ENCODE measurements around the gene MRPS26. TPM values are rescaled to one million over a fixed set of nuclear protein-coding genes. Genes with fewer than 3 reads are reported as not detected.

MRPS26 gene
- total RNA-seq, 1 experiment from 2014 or later, result 84.3 TPM

GRCh38 chr20:3093861-3094361, 48.1 kb downstream of the MRPS26 start:
- Histone ChIP-seq H3K9ac (ENCODE audit: low read length) (no peak overlapping the region), H3K4me3 (replicated peaks in 1 of 2; ENCODE audit: low read depth in 1 of 2, low read length in 2 of 2) (no peak overlapping the region), H3K27ac (ENCODE audit: low read depth, low read length) (no peak overlapping the region), H3K9me2 (ENCODE audit: insufficient read depth) (no peaks in the 10 kb centered on the region), H3K27me3 (ENCODE audit: insufficient read depth, low read length) (no peaks in the 10 kb centered on the region), H4K20me1 (ENCODE audit: insufficient read depth) (no peaks in the 10 kb centered on the region), H3K4me2 (ENCODE audit: low read length) (no peak overlapping the region), H2AFZ (ENCODE audit: low read depth, low read length, poor library complexity, severe bottlenecking) (no peak overlapping the region), H3K9me3 (ENCODE audit: control insufficient read depth in 1 of 2, insufficient read depth in 1 of 2, low read depth in 1 of 2, low read length in 2 of 2) (no peaks in the 10 kb centered on the region), H3K4me1 (ENCODE audit: control insufficient read depth in 1 of 2, insufficient read depth in 2 of 2, low read length in 2 of 2) (no peaks in the 10 kb centered on the region), H3K36me3 (ENCODE audit: control insufficient read depth in 1 of 2, insufficient read depth in 2 of 2, low read length in 2 of 2) (no peaks in the 10 kb centered on the region), H3K79me2 (ENCODE audit: insufficient read depth, low read length) (no peaks in the 10 kb centered on the region)
- BruUV-seq (replicated peaks), result no TSS peak
- CTCF ChIA-PET, result no interaction called here
- POLR2A ChIA-PET, result no interaction called here
- intact Hi-C loops (cut with micrococcal nuclease), result no loop called here
- ATAC-seq (no peak), DNase-seq (ENCODE audit: low read depth, low spot score) (no peak)
- TF ChIP-seq ZFX (IDR thresholded peaks at IDR 0.05) (no peak), EGR1 (IDR thresholded peaks at IDR 0.05; ENCODE audit: low read depth) (no peak), MAX (IDR thresholded peaks at IDR 0.05) (no peak), FOSL1 (IDR thresholded peaks at IDR 0.05; ENCODE audit: low read depth) (no peak), CTCF (IDR thresholded peaks at IDR 0.05 in 2 of 3, conservative IDR thresholded peaks at IDR 0.05 in 1 of 3; ENCODE audit: borderline replicate concordance in 1 of 3, insufficient read depth in 1 of 3, low read depth in 2 of 3, low read length in 2 of 3) (no peak), CBX3 (IDR thresholded peaks at IDR 0.05; ENCODE audit: low read depth) (no peak), ZBTB33 (IDR thresholded peaks at IDR 0.05; ENCODE audit: extremely low read depth, insufficient replicate concordance, low read length) (no peak), POLR2A (IDR thresholded peaks at IDR 0.05; ENCODE audit: borderline replicate concordance, extremely low read depth, insufficient read depth, insufficient read length) (no peak), ZNF274 (IDR thresholded peaks at IDR 0.05; ENCODE audit: low read depth, low read length) (no peak), SIN3A (IDR thresholded peaks at IDR 0.05; ENCODE audit: low read depth) (no peak)
- RAD21 ChIA-PET (ENCODE audit: low non-redundant PET in 1 of 2, low total read pairs in 2 of 2, uncharacterized antibody in 2 of 2, unreplicated experiment in 2 of 2), result no interaction called here

Data from HCT116 (cell line).